Mucosa of descending colon (tissue), 3 donors: Measurements from ENCODE around the gene ASAP3. TPM values are rescaled to one million over a fixed set of nuclear protein-coding genes. Genes with fewer than 3 reads are reported as not detected.

Experiments used
- ATAC-seq: fragments of 200-7000 bp; cut with Tn5 transposase; one replicate; pipeline ENCODE4 v1.9.1; 2020; ENCODE audit warnings: mild to moderate bottlenecking, moderate library complexity
- DNase-seq, 3 donors: peaks; one replicate each; pipeline ENCODE4 v3.0.0-alpha.2; 2020
- H3K36me3 ChIP-seq: fragments of 200-600 bp; one replicate; pipeline ENCODE4 v1.8.0; 2021; ENCODE audit warnings: low read depth, mild to moderate bottlenecking
- H3K4me1 ChIP-seq: fragments of 200-600 bp; one replicate; pipeline ENCODE4 v1.8.0; 2021; ENCODE audit warnings: low read depth, mild to moderate bottlenecking
- H3K4me3 ChIP-seq: fragments of 200-600 bp; one replicate; pipeline ENCODE4 v1.8.0; 2021; ENCODE audit warnings: mild to moderate bottlenecking
- H3K9me3 ChIP-seq: fragments of 200-600 bp; one replicate; pipeline ENCODE4 v1.8.0; 2021; ENCODE audit warnings: mild to moderate bottlenecking
- CTCF ChIP-seq: fragments of 200-600 bp; IDR thresholded peaks from one replicate; pipeline ENCODE4 v1.8.0; 2022; ENCODE audit warnings: antibody characterized with exemption, mild to moderate bottlenecking
- intact Hi-C, 2 donors: fragments of 100-400 bp; cut with DNase I in 1 of 2; cut with micrococcal nuclease in 1 of 2; formaldehyde crosslinking; loops; one replicate each; pipeline versions ENCODE4 v1.11.0 to v1.11.1; 2022; cut with DNase I, micrococcal nuclease
- total RNA-seq, 3 donors: library from RNA; stranded (reverse); fragmentation: NEBNext Ultra II Directional in 2 of 3; extraction: Animal tissue kit (Norgen Biotek cat#: 25700) in 2 of 3; gene quantifications; one replicate each; pipeline versions ENCODE4 v1.2.1 to v1.2.4, GENCODE V29; 2021 to 2023
- donor health status: DM: no; HTN: no; CAD: no; lungs with moderate emphysema.
- donor health status: DM: no; HTN: no; CAD: no.
- donor health status: DM: no; HTN: yes; CAD: no.

Gene ASAP3
- total RNA-seq, 3 donors from 2014 or later = 31.2 to 38.8 (median 37.8) TPM

DNA sequence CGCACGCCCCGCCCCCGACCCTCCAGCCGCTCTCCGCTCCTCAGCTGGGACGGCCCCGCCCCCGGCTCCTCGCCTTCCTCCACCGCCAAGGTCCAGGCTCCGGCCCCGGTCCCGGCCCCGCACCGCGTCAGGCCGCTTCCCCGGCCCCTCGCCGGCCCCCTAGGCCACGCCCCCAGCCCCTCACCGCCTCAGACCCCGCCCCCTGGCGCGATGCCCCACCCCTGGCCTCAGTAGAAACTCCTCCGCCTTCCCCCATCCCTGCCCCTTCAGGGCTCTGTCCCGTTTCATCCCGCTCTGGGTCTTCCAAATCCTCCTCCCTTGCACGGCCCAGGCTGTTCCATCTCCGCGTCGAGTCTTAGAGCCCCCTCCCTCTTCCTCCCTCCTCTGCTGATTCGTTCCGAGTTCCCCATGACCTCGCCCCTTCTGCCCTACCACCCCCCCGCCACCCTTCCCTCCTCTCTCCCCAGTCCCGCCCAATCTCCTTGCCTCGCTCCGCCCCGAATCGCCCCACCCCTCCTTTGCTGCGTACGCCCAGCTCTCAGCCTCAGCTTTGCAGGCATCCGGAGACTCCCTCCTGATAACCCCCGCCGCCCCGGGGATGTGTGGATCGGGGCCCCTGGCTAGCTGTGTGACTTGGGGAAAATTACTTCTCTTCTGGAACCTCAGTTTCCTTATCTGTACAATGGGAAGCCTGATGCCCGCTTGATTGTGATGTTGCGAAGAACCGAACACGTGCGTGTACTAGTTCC is 448 bp upstream of the ASAP3 start:
- peak; percentile 95 to 96 (median 95) for DNase-seq
- H3K9me3 ChIP-seq = no peaks in the 10 kb centered on the region
- H3K4me1 ChIP-seq = no peaks in the 10 kb centered on the region
- TF ChIP-seq CTCF = no peak
- no peaks in the 10 kb centered on the region for H3K36me3 ChIP-seq
- intact Hi-C loops = no loop called here
- peak; percentile 91 for ATAC-seq
- peak overlapping the region; percentile 56 for H3K4me3 ChIP-seq

GRCh38 chr1:23481904-23482303 is 2.1 kb downstream of the ASAP3 start:
- DNase-seq (no peak), ATAC-seq (no peak)
- Histone ChIP-seq H3K4me1 (no peaks in the 10 kb centered on the region), H3K4me3 (no peak overlapping the region), H3K9me3 (no peaks in the 10 kb centered on the region), H3K36me3 (no peaks in the 10 kb centered on the region)
- no peak for TF ChIP-seq CTCF
- intact Hi-C loops = no loop called here

DNA sequence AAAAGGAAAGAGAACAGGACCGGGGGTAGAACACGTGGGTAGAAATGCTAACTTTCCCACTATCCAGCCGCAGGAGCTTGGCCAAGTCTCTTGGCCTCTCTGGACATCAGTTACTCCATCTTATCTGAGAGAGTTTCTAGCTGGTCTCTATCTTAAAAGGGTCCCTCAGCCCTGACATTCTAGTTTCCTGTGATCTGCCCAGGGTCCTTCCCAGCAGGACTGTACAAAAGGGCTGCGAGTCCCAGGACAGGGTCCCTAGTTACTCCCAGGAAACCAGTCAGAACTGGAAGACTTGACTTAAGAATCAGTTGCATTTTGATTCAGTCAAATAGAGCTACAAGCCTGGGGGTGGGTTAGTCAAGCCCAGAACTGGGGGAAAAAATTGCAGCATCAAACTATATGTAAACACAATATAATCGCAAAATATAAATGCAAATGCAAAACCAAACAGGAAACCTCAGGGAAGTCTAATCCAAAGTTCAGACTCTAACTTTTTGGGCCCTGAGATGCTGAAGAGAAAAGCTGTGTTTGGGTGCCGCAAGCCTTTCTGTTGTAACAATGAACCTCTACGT is 2.9 kb downstream of the ASAP3 start:
- no peak for TF ChIP-seq CTCF
- Histone ChIP-seq H3K4me1 (no peaks in the 10 kb centered on the region), H3K9me3 (no peaks in the 10 kb centered on the region), H3K4me3 (no peak overlapping the region), H3K36me3 (no peaks in the 10 kb centered on the region)
- DNase-seq = no peak
- ATAC-seq = no peak
- intact Hi-C loops = no loop called here

- no peak overlapping the region for H3K4me3 ChIP-seq
- H3K36me3 ChIP-seq = no peaks in the 10 kb centered on the region
- ATAC-seq = no peak
- no peaks in the 10 kb centered on the region for H3K4me1 ChIP-seq
- no peaks in the 10 kb centered on the region for H3K9me3 ChIP-seq
- no peak for DNase-seq
- intact Hi-C loops = no loop called here
- no peak for TF ChIP-seq CTCF
Measured at GRCh38 chr1:23480187-23481025, 3.6 kb downstream of the ASAP3 start.

- ATAC-seq (no peak), DNase-seq (no peak)
- no peak for TF ChIP-seq CTCF
- Histone ChIP-seq H3K9me3 (no peaks in the 10 kb centered on the region), H3K4me1 (no peaks in the 10 kb centered on the region), H3K4me3 (no peak overlapping the region), H3K36me3 (no peaks in the 10 kb centered on the region)
- intact Hi-C loops = no loop called here
Measured at GRCh38 chr1:23479666-23479941, 4.4 kb downstream of the ASAP3 start.
